ENCODE data around the gene FNDC3A.

Gene FNDC3A

GRCh38 chr13:49020328-49020727 is 44.6 kb downstream of the FNDC3A start:
- TF ChIP-seq CTCF (IDR thresholded peaks at IDR 0.05; ENCODE audit: low read length, missing control alignments): no peak
- H3K4me3 ChIP-seq (replicated peaks; ENCODE audit: low read depth, low read length): no peak overlapping the region
- no peak for DNase-seq (ENCODE audit: low read depth)

- TF ChIP-seq CTCF (IDR thresholded peaks at IDR 0.05; ENCODE audit: low read length, missing control alignments): no peak
- DNase-seq (ENCODE audit: low read depth): peak; percentile 27
These were observed 45.3 kb downstream of the FNDC3A start for GRCh38 chr13:49020940-49021553.

GRCh38 chr13:49021953-49022352 is 46.2 kb downstream of the FNDC3A start:
- DNase-seq (ENCODE audit: low read depth): no peak
- no peak overlapping the region for H3K4me3 ChIP-seq (replicated peaks; ENCODE audit: low read depth, low read length)
- no peak for TF ChIP-seq CTCF (IDR thresholded peaks at IDR 0.05; ENCODE audit: low read length, missing control alignments)

More at GRCh38 chr13:49020940-49021553, 45.3 kb downstream of the FNDC3A start:
- H3K4me3 ChIP-seq (replicated peaks; ENCODE audit: low read depth, low read length): no peak overlapping the region

- no peak for DNase-seq (ENCODE audit: low read depth)
- no peak for TF ChIP-seq CTCF (IDR thresholded peaks at IDR 0.05; ENCODE audit: low read length, missing control alignments)
These were observed 46.9 kb downstream of the FNDC3A start for GRCh38 chr13:49022472-49023144.

GRCh38 chr13:49023431-49023830 is 47.7 kb downstream of the FNDC3A start:
- H3K4me3 ChIP-seq (replicated peaks; ENCODE audit: low read depth, low read length): no peak overlapping the region
- peak; percentile 68 for DNase-seq (ENCODE audit: low read depth)
- TF ChIP-seq CTCF (IDR thresholded peaks at IDR 0.05; ENCODE audit: low read length, missing control alignments): no peak

More at GRCh38 chr13:49022472-49023144, 46.9 kb downstream of the FNDC3A start:
- no peak overlapping the region for H3K4me3 ChIP-seq (replicated peaks; ENCODE audit: low read depth, low read length)

GRCh38 chr13:49026851-49027250 is 51.1 kb downstream of the FNDC3A start:
- no peak for TF ChIP-seq CTCF (IDR thresholded peaks at IDR 0.05; ENCODE audit: low read length, missing control alignments)
- DNase-seq (ENCODE audit: low read depth): no peak
- no peak overlapping the region for H3K4me3 ChIP-seq (replicated peaks; ENCODE audit: low read depth, low read length)

GRCh38 chr13:49029570-49029969 is 53.9 kb downstream of the FNDC3A start:
- DNase-seq (ENCODE audit: low read depth): no peak
- TF ChIP-seq CTCF (IDR thresholded peaks at IDR 0.05; ENCODE audit: low read length, missing control alignments): no peak
- H3K4me3 ChIP-seq (replicated peaks; ENCODE audit: low read depth, low read length): no peak overlapping the region

Data from fibroblast of pulmonary artery (primary cell).